HepG2 (cell line): ENCODE results near the gene TMEM141. TPM values are rescaled to one million over a fixed set of nuclear protein-coding genes. Genes with fewer than 3 reads are reported as not detected.
A peak's percentile ranks its signal among the peaks of the same experiment; 100 is the strongest.

Experiments used
- CCDC6 ChIP-seq: sonication (generic); formaldehyde crosslinking; IDR thresholded peaks from 2 replicates; pipeline ENCODE4 v1.8.1; 2022; ENCODE audit warnings: mild to moderate bottlenecking, missing genetic modification reagents, moderate library complexity
- GPN1 ChIP-seq: sonication (generic); formaldehyde crosslinking; IDR thresholded peaks from 2 replicates; pipeline ENCODE4 v1.5.1; 2020; ENCODE audit warnings: missing genetic modification reagents, borderline replicate concordance
- HNF1B ChIP-seq: sonication (generic); formaldehyde crosslinking; IDR thresholded peaks from 2 replicates; pipeline ENCODE4 v1.5.1; 2020; ENCODE audit warnings: mild to moderate bottlenecking, moderate library complexity, missing genetic modification reagents
- HOMEZ ChIP-seq: IDR thresholded peaks from 2 replicates; pipeline ENCODE4 v1.6.1; 2016; ENCODE audit warnings: low read depth
- MIXL1 ChIP-seq: IDR thresholded peaks from 2 replicates; pipeline ENCODE4 v1.6.1; 2016
- NCOR1 ChIP-seq: fragments of 200-600 bp; sonication (generic); IDR thresholded peaks from 2 replicates; pipeline ENCODE4 v1.7.0; 2017; ENCODE audit warnings: antibody characterized with exemption, low read length, borderline replicate concordance
- SALL1 ChIP-seq: sonication (generic); formaldehyde crosslinking; IDR thresholded peaks from 2 replicates; pipeline ENCODE4 v1.8.0; 2022; ENCODE audit warnings: mild to moderate bottlenecking, missing genetic modification reagents
- SMARCE1 ChIP-seq: fragments of 450-650 bp; IDR thresholded peaks from 2 replicates; pipeline ENCODE4 v1.6.1; 2017; ENCODE audit warnings: borderline replicate concordance
- SP1 ChIP-seq, 2 experiments: fragments of 450-650 bp in 1 of 2; sonication (generic) in 1 of 2; formaldehyde crosslinking in 1 of 2; IDR thresholded peaks; 2 replicates each; pipeline versions ENCODE4 v1.4.0 to v1.6.1; 2016 to 2020; ENCODE audit warnings: missing genetic modification reagents in 1 of 2
- SP2 ChIP-seq: sonication (generic); formaldehyde crosslinking; IDR thresholded peaks from 2 replicates; pipeline ENCODE4 v1.5.1; 2020; ENCODE audit warnings: mild to moderate bottlenecking, missing genetic modification reagents
- ZBTB38 ChIP-seq: sonication (generic); formaldehyde crosslinking; IDR thresholded peaks from 2 replicates; pipeline ENCODE4 v1.5.1; 2020; ENCODE audit warnings: mild to moderate bottlenecking, missing genetic modification reagents
- ZKSCAN1 ChIP-seq: fragments of 150-350 bp; IDR thresholded peaks from 2 replicates; pipeline ENCODE4 v1.6.1; 2014; ENCODE audit warnings: low read length
- ZNF703 ChIP-seq: sonication (generic); formaldehyde crosslinking; IDR thresholded peaks from 2 replicates; pipeline ENCODE4 v1.5.1; 2020; ENCODE audit warnings: missing genetic modification reagents, mild to moderate bottlenecking, moderate library complexity, borderline replicate concordance
- polyA plus RNA-seq, 8 experiments: library from polyadenylated mRNA; depleted of rRNA in 3 of 8; stranded (reverse) in 7 of 8; unstranded in 1 of 8; fragments of >200 nt; fragmentation: Illumina TruSeq in 4 of 8; extraction: Trizol in 4 of 8; gene quantifications; 2 replicates each; pipeline versions ENCODE4 v1.2.1 to v1.2.3, GENCODE V29; 2011 to 2016; ENCODE audit warnings: low read depth in 4 of 8, missing spikeins in 1 of 8, mixed read lengths in 1 of 8; ENCODE audit not compliant: insufficient read depth in 1 of 8
- total RNA-seq, 5 experiments: library from RNA; depleted of rRNA; stranded (reverse); fragments of >200 nt; fragmentation: Illumina TruSeq; extraction: Trizol; gene quantifications; 2 replicates each; pipeline ENCODE4 v1.2.3, GENCODE V29; 2016; ENCODE audit warnings: low read depth in 1 of 5
- TF ChIP-seq, protein P1 (sequence below): sonication (generic); formaldehyde crosslinking; conservative IDR thresholded peaks from 2 replicates; pipeline ENCODE4 v1.8.0; 2022; ENCODE audit warnings: low read depth, missing genetic modification reagents
- TF ChIP-seq, protein P2 (sequence below), 2 experiments: sonication (generic) in 1 of 2; formaldehyde crosslinking in 1 of 2; IDR thresholded peaks; 2 replicates each; pipeline versions ENCODE4 v1.4.0 to v1.6.1; 2018 to 2020; ENCODE audit warnings: missing genetic modification reagents in 2 of 2, borderline replicate concordance in 1 of 2, low read depth in 1 of 2, mild to moderate bottlenecking in 1 of 2, missing biosample characterization in 1 of 2
- TF ChIP-seq, protein P3 (sequence below): IDR thresholded peaks from 2 replicates; pipeline ENCODE4 v1.6.1; 2016; ENCODE audit warnings: missing compliant biosample characterization, missing genetic modification reagents, borderline replicate concordance
- TF ChIP-seq, protein P4 (sequence below): sonication (generic); formaldehyde crosslinking; IDR thresholded peaks from 2 replicates; pipeline ENCODE4 v1.4.0; 2020; ENCODE audit warnings: missing genetic modification reagents, mild to moderate bottlenecking, borderline replicate concordance

The TMEM141 gene
- total and polyA plus RNA-seq, 2 of the 13 experiments (the other 11 are each of a cell fraction or from before 2014, with no cell fraction given): 81.0 to 202 TPM

DNA sequence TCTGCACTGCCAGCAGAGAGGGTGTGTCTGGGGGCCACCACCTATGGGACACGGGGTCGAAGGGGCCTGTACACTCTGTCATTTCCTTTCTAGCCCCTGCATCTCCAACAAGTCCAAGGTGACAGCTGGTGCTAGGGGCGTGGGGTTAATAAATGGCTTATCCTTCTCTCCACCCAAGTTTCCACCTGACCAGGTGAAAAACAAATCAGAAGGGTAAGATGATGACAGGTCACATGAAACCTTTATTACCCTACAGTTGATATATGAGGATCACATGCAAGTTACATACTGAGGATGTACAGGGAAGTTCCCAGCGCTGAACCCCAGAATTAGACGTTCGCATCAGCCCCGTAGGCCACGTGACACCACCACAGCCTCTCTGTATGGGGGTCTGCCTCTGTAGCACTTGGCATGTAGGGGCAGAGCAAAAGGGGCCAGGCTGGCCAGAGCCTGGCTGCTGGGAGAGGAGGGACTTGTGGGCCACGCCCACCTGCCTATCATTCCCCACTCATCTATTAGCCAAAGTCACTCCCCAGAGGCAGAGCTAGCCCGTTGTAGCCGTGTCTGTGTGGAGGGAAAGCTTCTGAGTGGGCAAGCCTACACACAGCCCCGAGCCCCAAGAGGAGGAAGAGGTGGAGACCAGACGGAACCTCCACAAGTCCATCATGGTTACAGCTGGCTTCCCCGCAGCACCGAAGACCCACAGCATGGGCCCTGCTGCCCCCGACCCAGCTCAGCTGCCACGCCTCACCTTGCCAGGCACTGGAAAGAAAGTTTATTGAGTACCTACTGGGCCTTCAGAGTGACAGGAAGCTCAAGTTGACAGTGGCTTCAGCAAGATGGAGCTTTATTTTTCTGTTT, 2.2 kb downstream of the TMEM141 start (continued):
- TF ChIP-seq SP2 (CRISPR knock-in tag): 0 out of 2 replicates have a peak, but pooled peaks have one; percentile 23
- TF ChIP-seq SP1 (IDR thresholded peaks at IDR 0.05): no peak
- 0 out of 2 replicates have a peak, but pooled peaks have one; percentile 13 for TF ChIP-seq SP1 (CRISPR knock-in tag; IDR thresholded peaks at IDR 0.05)
- peak; percentile 90 for TF ChIP-seq ZBTB38 (CRISPR knock-in tag)
- no peak for TF ChIP-seq CCDC6 (CRISPR knock-in tag)
- no peak for TF ChIP-seq ZNF703 (CRISPR knock-in tag)
- TF ChIP-seq MIXL1 (CRISPR knock-in tag): peak; percentile 48; the same call in 1 of the 2 replicates
- TF ChIP-seq HNF1B (CRISPR knock-in tag): peak; percentile 54; the same call in 1 of the 2 replicates
- TF ChIP-seq GPN1 (CRISPR knock-in tag): no peak
- no peak for TF ChIP-seq SMARCE1
- TF ChIP-seq NCOR1: no peak
- TF ChIP-seq, protein P1, sequence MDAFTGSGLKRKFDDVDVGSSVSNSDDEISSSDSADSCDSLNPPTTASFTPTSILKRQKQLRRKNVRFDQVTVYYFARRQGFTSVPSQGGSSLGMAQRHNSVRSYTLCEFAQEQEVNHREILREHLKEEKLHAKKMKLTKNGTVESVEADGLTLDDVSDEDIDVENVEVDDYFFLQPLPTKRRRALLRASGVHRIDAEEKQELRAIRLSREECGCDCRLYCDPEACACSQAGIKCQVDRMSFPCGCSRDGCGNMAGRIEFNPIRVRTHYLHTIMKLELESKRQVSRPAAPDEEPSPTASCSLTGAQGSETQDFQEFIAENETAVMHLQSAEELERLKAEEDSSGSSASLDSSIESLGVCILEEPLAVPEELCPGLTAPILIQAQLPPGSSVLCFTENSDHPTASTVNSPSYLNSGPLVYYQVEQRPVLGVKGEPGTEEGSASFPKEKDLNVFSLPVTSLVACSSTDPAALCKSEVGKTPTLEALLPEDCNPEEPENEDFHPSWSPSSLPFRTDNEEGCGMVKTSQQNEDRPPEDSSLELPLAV: no peak
- no peak for TF ChIP-seq ZKSCAN1
- TF ChIP-seq SALL1: peak; percentile 68
- TF ChIP-seq, protein P2, sequence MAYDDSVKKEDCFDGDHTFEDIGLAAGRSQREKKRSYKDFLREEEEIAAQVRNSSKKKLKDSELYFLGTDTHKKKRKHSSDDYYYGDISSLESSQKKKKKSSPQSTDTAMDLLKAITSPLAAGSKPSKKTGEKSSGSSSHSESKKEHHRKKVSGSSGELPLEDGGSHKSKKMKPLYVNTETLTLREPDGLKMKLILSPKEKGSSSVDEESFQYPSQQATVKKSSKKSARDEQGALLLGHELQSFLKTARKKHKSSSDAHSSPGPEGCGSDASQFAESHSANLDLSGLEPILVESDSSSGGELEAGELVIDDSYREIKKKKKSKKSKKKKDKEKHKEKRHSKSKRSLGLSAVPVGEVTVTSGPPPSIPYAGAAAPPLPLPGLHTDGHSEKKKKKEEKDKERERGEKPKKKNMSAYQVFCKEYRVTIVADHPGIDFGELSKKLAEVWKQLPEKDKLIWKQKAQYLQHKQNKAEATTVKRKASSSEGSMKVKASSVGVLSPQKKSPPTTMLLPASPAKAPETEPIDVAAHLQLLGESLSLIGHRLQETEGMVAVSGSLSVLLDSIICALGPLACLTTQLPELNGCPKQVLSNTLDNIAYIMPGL (CRISPR knock-in tag; IDR thresholded peaks at IDR 0.05; ENCODE audit: borderline replicate concordance in 1 of 2, low read depth in 1 of 2): no peak
- TF ChIP-seq HOMEZ (CRISPR knock-in tag): peak; percentile 29; the same call in 1 of the 2 replicates
- TF ChIP-seq, protein P3, sequence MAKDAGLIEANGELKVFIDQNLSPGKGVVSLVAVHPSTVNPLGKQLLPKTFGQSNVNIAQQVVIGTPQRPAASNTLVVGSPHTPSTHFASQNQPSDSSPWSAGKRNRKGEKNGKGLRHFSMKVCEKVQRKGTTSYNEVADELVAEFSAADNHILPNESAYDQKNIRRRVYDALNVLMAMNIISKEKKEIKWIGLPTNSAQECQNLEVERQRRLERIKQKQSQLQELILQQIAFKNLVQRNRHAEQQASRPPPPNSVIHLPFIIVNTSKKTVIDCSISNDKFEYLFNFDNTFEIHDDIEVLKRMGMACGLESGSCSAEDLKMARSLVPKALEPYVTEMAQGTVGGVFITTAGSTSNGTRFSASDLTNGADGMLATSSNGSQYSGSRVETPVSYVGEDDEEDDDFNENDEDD: 0 out of 2 replicates have a peak, but pooled peaks have one; percentile 27
- TF ChIP-seq, protein P4, sequence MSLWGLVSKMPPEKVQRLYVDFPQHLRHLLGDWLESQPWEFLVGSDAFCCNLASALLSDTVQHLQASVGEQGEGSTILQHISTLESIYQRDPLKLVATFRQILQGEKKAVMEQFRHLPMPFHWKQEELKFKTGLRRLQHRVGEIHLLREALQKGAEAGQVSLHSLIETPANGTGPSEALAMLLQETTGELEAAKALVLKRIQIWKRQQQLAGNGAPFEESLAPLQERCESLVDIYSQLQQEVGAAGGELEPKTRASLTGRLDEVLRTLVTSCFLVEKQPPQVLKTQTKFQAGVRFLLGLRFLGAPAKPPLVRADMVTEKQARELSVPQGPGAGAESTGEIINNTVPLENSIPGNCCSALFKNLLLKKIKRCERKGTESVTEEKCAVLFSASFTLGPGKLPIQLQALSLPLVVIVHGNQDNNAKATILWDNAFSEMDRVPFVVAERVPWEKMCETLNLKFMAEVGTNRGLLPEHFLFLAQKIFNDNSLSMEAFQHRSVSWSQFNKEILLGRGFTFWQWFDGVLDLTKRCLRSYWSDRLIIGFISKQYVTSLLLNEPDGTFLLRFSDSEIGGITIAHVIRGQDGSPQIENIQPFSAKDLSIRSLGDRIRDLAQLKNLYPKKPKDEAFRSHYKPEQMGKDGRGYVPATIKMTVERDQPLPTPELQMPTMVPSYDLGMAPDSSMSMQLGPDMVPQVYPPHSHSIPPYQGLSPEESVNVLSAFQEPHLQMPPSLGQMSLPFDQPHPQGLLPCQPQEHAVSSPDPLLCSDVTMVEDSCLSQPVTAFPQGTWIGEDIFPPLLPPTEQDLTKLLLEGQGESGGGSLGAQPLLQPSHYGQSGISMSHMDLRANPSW: no peak
